Pancreas (tissue), 10 donors: ENCODE data around the gene CLCNKB. TPM values are rescaled to one million over a fixed set of nuclear protein-coding genes. Genes with fewer than 3 reads are reported as not detected.

Experiments used
- ATAC-seq, 4 donors: fragments of 200-7000 bp; cut with Tn5 transposase; one replicate each; pipeline versions ENCODE4 v1.8.0 to v1.9.1; 2020; ENCODE audit warnings: mild to moderate bottlenecking in 4 of 4, moderate library complexity in 4 of 4
- DNase-seq, 6 donors: peaks; one replicate each; pipeline ENCODE4 v3.0.0-alpha.2; 2020
- FAIRE-seq: peaks from 2 replicates; lab custom pipeline; 2012; peaks lifted over from hg19 to GRCh38; lab: Jason Lieb, UNC
- H3K27ac ChIP-seq, 4 donors: fragments of 200-600 bp; sonication (generic); 1 replicate in 3 of 4; 2 replicates in 1 of 4; pipeline versions ENCODE4 v1.5.0 to v1.8.0; 2020
- H3K27me3 ChIP-seq, 4 donors: fragments of 200-600 bp; one replicate each; pipeline ENCODE4 v1.8.0; 2021
- H3K36me3 ChIP-seq, 3 donors: fragments of 200-600 bp; sonication (generic) in 1 of 3; one replicate each; pipeline versions ENCODE4 v1.5.0 to v1.8.0; 2020 to 2021
- H3K4me1 ChIP-seq, 3 donors: fragments of 200-600 bp; one replicate each; pipeline ENCODE4 v1.8.0; 2021
- H3K4me3 ChIP-seq, 4 donors: fragments of 200-600 bp; sonication (generic) in 2 of 4; one replicate each; pipeline versions ENCODE4 v1.5.0 to v1.8.0; 2020 to 2021
- H3K9me3 ChIP-seq, 4 donors: fragments of 200-600 bp; one replicate each; pipeline ENCODE4 v1.8.0; 2021
- WGBS, 2 donors: extraction: QIAGEN DNeasy Blood & Tissue Kit; methylation state at CpG; one replicate each; pipeline ENCODE4 v1.1.7; 2013; 5-methylcytosine and 5-hydroxymethylcytosine counted together
- intact Hi-C, 3 donors: fragments of 100-400 bp; cut with DNase I; formaldehyde crosslinking; loops; one replicate each; pipeline versions ENCODE4 v1.11.1 to v1.14.2; 2022
- polyA plus RNA-seq, 2 donors: library from polyadenylated mRNA; stranded (reverse); fragments of 200-250 nt; gene quantifications; one replicate each; pipeline ENCODE4 v1.2.3, GENCODE V29; 2013
- total RNA-seq, 6 donors: library from RNA; stranded (reverse); fragmentation: NEBNext Ultra II Directional in 4 of 6; extraction: Animal tissue kit (Norgen Biotek cat#: 25700) in 4 of 6; gene quantifications; one replicate each; pipeline versions ENCODE4 v1.2.1 to v1.2.4, GENCODE V29; 2021 to 2023
- TF ChIP-seq, protein P1 (sequence below), 4 donors: fragments of 200-600 bp; sonication (generic) in 3 of 4; IDR thresholded peaks; one replicate each; pipeline versions ENCODE4 v1.5.0 to v1.8.0; 2021; ENCODE audit warnings: antibody characterized with exemption in 4 of 4
- donor health status: healthy with polysubstance abuse.
- donor health status: DM: no; HTN: no; CAD: no; lungs with moderate emphysema.
- donor health status: DM: no; HTN: no; CAD: no.
- donor health status: control.
- donor health status: control.
- donor health status: Bipolar disorder and iron deficiency.
- donor health status: DM: yes; HTN: yes; CAD: no.
- donor health status: DM: no; HTN: no; CAD: no.
- donor health status: DM: no; HTN: no; CAD: no.
- donor health status: DM: yes; HTN: yes; CAD: no.

The CLCNKB gene
- total and polyA plus RNA-seq, 8 donors: 0.54 to 1.7 (median 0.93) TPM

DNA sequence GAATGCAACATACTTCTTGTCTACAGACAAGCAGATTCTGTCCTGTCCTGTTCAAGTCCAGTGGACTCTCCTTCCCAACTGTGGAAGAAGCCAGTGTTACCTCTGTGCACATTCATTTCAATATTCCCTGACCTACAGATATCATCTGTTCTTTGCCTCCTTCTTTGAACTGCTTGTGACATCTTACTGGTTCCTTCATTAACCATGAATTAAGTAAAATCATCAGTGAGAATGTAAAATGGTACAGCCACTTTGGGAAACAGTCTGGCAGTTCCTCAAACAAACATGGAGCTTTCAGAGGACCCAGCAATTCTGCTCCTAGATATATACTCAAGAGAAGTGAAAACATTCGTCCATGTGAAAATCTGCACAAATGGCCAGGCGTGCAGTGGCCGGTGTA is 32.7 kb upstream of the CLCNKB start:
- 90 to 95% methylated on average over 3 of the region's 3 CpGs for WGBS, 2 donors
- DNase-seq (peak in 1 of 6 donors; percentile 7), FAIRE-seq (no peak), ATAC-seq (no peak)
- H3K36me3 ChIP-seq: no peaks in the 10 kb centered on the region
- TF ChIP-seq, protein P1, sequence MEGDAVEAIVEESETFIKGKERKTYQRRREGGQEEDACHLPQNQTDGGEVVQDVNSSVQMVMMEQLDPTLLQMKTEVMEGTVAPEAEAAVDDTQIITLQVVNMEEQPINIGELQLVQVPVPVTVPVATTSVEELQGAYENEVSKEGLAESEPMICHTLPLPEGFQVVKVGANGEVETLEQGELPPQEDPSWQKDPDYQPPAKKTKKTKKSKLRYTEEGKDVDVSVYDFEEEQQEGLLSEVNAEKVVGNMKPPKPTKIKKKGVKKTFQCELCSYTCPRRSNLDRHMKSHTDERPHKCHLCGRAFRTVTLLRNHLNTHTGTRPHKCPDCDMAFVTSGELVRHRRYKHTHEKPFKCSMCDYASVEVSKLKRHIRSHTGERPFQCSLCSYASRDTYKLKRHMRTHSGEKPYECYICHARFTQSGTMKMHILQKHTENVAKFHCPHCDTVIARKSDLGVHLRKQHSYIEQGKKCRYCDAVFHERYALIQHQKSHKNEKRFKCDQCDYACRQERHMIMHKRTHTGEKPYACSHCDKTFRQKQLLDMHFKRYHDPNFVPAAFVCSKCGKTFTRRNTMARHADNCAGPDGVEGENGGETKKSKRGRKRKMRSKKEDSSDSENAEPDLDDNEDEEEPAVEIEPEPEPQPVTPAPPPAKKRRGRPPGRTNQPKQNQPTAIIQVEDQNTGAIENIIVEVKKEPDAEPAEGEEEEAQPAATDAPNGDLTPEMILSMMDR (IDR thresholded peaks at IDR 0.05): no peak
- H3K27ac ChIP-seq: no peak overlapping the region
- no peaks in the 10 kb centered on the region for H3K27me3 ChIP-seq
- H3K9me3 ChIP-seq: no peaks in the 10 kb centered on the region
- intact Hi-C loops: no loop called here
- peaks cover 0 to 14% (median 0%) of the 10 kb centered on the region in 3 donors for H3K4me1 ChIP-seq
- H3K4me3 ChIP-seq: no peak overlapping the region

- ATAC-seq: no peak
- H3K27ac ChIP-seq: peak overlapping the region in 2 of 4 donors; percentile 78 to 82
These were observed 31.5 kb upstream of the CLCNKB start for GRCh38 chr1:16011936-16012589.

GRCh38 chr1:16012590-16013219 is 30.9 kb upstream of the CLCNKB start:
- Histone ChIP-seq H3K27me3 (no peaks in the 10 kb centered on the region), H3K36me3 (no peaks in the 10 kb centered on the region), H3K27ac (peak overlapping the region; percentile 29 to 82 (median 74)), H3K4me1 (peaks cover 0 to 14% (median 0%) of the 10 kb centered on the region in 3 donors), H3K9me3 (no peaks in the 10 kb centered on the region), H3K4me3 (peak overlapping the region in 3 of 4 donors; percentile 10 to 43 (median 25))
- FAIRE-seq (no peak), DNase-seq (peak; percentile 67 to 90 (median 80)), ATAC-seq (peak; percentile 66 to 85 (median 80))
- 3 to 5% methylated on average over 36 of the region's 36 CpGs for WGBS, 2 donors
- intact Hi-C loops: no loop called here
- TF ChIP-seq, protein P1 (IDR thresholded peaks at IDR 0.05): no peak

More at GRCh38 chr1:16011936-16012589, 31.5 kb upstream of the CLCNKB start:
- intact Hi-C loops: no loop called here
- TF ChIP-seq, protein P1 (IDR thresholded peaks at IDR 0.05): no peak
- WGBS, 2 donors: 89 to 90% methylated on average over 11 of the region's 11 CpGs
- peak overlapping the region in 1 of 4 donors; percentile 43 for H3K4me3 ChIP-seq
- no peaks in the 10 kb centered on the region for H3K27me3 ChIP-seq
- no peaks in the 10 kb centered on the region for H3K36me3 ChIP-seq
- DNase-seq: peak in 1 of 6 donors; percentile 23
- no peak for FAIRE-seq
- H3K4me1 ChIP-seq: peaks cover 0 to 14% (median 0%) of the 10 kb centered on the region in 3 donors
- no peaks in the 10 kb centered on the region for H3K9me3 ChIP-seq

DNA sequence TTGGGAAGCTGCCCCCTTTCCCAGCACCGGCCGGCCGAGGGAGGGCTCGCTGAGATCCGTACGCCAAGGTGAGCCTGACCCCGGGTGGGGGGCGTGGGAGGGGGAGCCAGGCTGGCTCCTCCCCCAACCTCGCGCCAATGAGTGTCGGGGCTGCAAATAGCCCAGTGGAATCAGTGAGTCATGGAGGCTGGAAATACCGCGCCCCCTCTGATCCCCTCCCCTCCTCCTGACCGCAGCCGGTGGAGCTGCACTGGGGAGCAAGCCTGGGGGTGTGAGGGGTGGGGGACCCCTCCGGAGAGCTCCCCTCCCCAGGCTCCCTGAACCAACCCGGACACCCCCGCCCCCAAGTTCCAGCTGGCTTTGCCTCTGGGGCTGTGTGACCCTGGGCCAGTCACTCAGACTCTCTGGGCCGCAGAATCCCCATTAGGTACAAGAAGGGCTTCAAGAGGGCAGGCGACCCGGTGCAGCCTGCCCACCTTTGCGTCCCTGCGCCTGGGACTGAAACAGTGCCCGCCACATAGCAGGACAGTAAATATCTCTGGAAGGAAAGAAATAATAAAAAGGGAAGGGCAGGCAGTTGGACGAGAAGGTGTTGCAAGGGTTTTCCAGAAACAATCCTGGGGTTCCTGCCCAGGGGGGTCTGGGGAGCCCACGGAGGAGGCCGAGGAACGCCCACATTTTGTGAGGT is 30.2 kb upstream of the CLCNKB start:
- ATAC-seq (peak; percentile 66 to 80 (median 72)), FAIRE-seq (no peak), DNase-seq (peak; percentile 39 to 83 (median 76))
- Histone ChIP-seq H3K36me3 (no peaks in the 10 kb centered on the region), H3K27ac (peak overlapping the region; percentile 29 to 82 (median 74)), H3K4me1 (peaks cover 0 to 14% (median 0%) of the 10 kb centered on the region in 3 donors), H3K27me3 (no peaks in the 10 kb centered on the region), H3K4me3 (peak overlapping the region in 3 of 4 donors; percentile 10 to 43 (median 25)), H3K9me3 (no peaks in the 10 kb centered on the region)
- WGBS, 2 donors: 20 to 60% methylated on average over 18 to 28 of the region's 28 CpGs
- TF ChIP-seq, protein P1 (IDR thresholded peaks at IDR 0.05): no peak
- intact Hi-C loops: no loop called here
